NCI-H1417 treated with DMSO at 0.1 percent for 48 hours (cell line): ENCODE measurements around the gene TBC1D22A.

ENCODE experiments used
- DNase-seq: peaks from one replicate; lab custom pipeline; 2025; lab: John Stamatoyannopoulos, UW

The TBC1D22A gene

DNA sequence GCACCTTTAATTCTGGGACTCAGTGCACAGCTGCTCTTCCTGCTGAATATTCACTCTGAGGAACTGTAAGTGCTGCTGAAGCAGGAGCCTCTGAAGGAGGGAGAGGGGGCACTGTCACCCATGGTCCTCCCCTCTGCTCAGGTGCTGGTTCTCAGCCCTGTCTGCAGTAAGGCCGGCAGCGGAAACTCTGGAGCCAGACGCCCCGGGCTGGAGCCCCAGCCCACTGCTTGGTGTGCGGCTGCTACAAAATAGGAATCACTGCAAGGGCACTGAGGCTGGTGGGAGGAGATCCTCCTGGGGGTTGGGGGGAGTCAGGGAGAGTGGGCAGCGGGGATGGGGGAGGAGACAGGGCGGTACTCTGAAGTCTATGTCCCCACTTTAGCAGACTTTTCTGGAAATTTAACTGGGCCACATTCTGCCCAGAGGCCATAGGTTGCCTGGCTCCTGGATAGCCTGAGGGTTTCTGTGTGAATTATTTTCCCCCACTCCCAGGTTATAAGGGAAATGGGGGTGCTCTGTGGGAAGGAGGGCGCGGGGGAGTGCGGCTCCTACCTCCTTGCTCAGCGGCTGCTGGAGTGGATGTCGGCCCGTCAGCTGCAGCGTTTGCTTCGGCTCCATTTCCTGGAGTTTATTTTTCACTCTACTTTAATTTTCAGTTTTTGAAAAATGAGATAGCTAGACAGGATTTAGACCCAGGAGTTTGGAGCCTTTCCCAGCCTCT, 33.6 kb downstream of the TBC1D22A start:
- no peak for DNase-seq

DNA sequence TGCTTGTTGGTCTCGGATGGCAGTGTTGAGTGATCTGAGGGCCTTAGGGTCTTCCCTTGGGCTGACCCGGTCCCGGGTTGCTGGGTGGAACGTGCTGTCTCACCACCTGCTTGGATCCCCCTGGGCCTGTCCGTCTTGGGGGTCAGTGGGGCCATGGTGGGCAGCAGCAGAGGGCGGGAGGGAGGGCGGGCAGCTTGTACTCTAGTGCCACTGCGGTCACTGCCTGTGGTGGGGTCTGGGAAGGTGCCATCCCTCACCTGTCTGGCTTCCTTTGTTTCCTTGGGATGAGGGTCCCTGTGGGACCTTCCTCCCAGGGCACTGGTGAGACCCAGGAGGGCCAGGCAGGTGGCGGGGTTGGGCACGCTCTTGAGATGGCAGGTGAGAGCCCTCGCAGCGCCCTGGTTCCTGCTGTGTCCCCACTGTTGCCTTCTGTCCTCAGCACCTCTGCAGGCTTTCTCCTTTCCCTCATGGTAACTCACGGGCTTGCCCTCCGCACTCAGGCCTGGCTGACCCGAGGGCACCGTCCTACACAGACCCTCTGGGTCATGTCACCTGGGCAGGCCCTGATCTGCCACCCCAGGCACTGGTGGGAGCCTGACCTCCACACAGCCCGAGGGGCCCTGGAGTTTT, 34.2 kb downstream of the TBC1D22A start:
- no peak for DNase-seq

DNA sequence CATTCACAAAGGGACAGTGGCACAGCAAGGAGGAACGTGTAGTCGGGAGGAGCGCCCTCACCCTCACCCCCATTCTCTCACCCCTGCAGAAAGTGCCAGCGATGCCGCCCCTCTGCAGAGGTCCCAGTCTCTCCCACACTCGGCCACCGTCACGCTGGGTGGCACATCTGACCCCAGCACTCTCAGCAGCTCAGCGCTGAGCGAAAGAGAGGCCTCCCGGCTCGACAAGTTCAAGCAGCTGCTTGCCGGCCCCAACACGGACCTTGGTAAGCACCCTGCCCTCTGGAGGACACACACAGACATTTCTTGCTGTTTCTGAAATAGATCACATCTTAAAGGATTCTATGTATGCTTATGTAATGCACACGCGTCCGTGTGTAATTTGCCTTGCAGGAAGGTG, 34.9 kb downstream of the TBC1D22A start:
- no peak for DNase-seq

DNA sequence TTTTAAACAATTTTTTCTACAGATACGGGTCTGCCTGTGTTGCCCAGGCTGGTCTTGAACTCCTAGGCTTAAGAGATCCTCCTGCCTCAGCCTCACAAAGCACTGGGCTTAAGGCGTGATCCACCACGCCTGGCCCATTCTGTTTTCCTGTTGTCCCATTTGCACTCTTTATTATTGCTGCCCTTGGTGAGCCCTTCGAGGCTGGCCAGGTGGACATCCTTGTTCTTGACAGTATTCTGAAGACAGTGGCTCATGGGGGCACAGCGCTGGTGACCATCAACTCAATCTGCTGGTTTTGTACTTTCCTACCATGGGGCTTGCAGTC, 35.6 kb downstream of the TBC1D22A start:
- no peak for DNase-seq

DNA sequence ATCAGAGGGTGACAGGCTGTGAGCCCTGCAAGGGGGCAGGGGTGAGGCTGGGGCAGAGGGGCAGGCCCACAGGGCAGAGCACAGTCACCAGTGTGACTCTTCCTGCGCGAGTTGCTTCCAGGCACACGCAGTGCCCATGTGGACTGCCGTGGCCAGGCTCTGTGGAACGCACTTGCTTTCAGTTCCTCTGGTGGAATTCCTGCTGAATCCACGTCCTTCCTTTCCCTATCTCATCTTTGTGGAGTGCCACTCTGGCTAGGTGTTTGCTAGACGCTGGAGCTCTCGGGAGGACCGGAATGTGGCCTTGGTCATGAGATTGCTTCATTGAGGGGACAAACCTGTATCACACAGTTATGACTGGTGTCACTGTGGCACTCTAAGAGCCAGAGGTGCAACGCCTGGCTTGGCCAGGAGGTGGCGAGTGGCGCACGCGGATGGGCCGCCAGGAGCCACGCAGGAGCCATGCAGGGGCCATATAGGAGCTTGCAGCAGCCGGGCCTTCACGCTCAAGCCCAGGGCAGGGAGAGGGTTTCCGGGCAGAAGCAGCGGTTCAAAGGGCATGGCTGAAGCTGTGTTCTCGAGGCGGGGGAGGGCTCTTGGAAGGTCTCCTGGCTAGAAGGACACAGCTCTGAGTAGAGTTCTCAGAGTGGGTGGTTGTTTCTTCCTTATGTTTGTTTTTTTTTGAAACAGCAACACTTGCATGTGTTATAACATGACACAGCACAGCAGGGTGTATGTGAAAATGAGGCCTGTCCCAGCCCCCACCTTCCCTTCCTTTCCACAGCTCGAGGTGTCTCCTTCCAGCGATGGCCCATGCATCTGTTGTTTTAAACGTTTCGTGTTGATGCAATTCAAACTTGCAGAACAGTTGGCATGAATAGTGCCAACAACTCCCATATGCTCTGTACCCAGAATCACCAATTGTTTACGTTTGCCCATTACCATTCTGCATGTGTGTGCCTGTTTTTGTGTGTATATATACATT, 36.2 kb downstream of the TBC1D22A start:
- DNase-seq, result no peak

DNA sequence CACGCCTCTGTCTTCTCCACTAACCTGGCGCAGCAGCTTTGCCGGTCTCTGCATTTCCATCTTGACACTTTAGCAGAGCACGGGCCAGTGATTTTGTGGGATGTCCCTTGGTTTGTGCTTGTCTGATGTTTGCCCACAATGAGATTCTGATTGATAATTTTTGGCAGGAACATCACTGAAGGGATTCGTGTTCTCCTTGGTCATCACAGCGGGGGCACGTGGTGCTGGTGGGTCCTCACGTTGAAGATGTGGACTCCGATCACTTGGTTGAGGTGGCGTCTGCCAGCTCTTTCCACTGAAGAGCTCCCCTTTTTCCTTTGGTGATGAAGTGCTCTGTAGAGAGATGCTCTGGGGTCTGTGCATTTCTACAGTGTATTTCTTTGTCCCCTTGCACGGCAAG, 37.2 kb downstream of the TBC1D22A start:
- no peak for DNase-seq

DNA sequence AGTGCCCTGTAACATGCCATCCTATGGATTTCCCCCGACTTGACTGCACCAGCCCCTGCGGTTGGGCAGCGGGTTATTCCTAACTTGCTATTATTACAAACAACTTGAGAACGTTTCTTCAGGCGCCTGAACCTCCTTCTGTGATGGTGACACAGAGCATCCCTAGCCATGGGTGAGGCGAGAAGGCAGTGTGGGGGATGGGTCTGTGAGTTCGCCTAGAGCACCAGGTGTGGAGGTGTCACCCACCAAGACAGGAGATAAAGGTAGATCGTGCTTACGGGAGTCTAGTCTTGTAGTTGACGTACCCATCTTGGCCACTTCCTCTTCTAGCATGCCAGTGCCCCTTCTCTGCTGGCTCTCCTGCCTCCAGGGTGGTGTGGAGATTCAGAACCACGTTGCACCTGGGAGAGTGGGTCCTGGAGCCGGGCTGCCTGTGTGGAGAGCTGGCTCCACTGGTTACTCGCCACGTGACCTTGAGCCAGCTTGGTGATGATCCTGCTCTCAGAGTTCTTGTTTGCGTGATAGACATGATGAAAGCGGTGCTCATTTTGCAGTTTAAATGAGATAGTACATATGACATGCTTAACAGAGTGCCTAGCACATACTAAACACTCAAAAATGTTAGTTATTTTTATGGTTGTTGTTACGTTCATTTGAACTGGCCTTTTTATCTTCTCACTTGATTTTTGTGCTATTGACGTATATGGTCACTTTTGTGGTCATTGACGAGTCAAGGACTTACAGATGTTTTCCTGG, 37.8 kb downstream of the TBC1D22A start:
- no peak for DNase-seq

DNA sequence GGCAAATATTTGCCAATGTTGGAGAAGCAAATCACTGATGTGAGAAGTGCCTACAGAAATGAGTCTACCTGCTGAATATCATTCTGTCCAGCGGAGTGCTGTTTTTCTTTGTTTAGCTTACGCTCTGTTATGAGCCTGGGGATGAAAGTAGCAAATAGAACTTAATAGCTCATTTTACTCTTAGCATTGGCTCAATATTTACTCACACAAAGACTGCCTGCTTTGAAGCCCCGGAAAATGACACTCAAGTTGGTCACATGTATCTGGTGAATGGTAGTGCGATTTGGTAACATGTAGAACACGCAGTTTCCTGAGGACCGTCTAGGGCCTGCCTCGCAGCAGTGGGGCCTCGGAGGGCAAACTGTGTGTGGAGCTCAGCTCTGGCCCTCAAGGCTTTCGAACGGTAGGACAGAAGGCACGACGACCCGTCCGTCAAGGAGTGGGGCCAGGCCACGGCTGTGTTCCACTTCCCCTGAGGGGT, 38.9 kb downstream of the TBC1D22A start:
- peak; percentile 5 for DNase-seq

DNA sequence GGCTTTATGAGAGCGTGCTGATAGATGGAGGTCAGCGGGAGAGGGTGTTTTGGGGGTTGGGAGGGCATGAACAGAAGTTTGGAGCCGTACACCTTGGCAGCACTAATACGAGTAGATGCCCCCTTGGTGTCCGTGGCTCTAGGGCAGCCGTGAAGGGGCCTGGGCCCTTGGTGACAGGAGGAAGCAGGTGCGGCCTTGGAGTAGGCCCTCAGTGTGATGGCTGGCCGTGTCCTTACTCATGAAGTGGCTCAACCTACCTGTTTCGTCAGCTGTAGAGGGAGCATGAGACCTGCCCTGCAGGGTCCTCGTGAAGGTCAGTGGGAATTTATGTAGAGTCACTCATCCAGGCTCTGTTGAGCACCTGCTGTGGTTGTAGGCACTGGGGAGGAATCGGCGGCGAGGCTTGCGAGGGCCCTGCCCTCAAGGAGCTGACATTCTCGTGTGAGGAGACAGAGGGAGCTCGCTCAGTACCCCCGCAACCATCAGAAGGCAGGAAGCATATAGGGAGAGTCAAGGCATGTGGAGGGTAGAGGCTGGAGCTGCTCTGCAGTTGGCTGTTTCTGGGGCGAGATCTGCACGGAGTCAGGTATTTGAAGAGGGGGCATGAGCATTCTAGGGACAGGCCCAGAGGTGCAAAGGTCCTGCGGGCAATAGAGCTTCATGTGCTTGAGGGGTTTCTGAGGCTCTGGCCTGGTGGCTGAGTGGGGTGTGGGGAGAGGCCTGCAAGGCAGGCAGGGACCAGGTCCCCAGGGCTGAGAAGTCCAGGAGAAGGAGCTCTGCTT, 39.6 kb downstream of the TBC1D22A start:
- no peak for DNase-seq

DNA sequence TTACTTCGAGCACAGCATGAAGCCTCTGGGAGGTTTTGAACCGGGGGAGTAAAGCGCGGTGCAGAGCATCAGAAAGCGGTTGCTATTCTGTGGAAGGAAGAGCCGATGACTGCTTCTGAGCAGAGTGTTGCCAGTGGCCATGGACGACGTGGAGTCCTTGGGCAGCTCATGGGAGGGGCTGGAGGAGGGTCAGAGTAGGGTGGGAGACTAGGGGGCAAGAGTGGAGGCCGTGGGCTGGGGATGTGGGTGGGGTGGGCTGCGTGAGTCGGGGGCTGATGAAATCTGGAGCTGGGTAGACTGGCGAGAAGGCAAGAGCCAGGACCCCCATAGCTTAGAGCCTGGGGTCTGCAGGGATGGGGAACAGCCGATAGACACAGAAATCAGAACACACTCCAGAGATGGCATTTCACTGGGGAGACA, 40.2 kb downstream of the TBC1D22A start:
- no peak for DNase-seq

DNA sequence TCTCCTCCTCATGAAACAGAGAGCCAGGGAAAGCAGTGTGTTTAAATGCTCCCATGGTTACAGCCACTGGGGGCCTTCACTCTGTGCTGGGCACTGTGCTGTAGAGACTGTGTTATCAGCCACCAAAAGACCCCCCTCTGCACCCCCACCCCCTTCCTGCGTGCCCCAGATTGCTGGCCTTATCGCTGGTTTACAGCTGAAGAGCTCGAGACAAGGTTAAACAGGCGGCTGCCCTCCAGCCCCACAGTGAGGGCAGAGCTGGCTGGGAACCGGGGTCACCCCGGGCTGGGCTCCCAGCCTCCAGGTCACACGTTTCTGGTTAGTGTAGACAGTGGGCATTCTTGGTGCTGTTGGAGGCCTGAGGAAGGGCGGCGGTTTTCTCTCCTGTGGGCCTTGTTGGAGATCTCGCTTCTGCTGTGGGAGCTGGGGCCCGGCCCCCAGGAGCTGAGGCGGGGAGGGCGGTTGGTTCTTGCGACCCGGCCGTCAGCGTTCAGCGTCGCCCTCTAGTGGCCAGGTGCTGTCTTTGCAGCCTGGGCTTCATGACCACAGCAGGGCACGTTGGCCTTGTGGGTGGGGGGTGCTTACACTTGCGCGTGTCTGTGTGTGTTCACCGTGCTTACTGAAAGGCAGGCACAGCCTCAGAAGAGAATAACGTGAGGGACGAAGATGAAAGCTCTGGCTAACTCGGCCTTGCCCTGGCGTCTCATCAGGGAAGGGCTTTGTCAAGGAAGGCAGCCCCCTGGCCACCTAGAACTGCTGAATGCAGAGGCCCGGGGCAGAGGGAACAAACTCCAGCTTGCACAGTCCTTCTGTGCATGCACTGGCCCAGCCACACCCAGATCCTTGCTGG, 40.8 kb downstream of the TBC1D22A start:
- no peak for DNase-seq

DNA sequence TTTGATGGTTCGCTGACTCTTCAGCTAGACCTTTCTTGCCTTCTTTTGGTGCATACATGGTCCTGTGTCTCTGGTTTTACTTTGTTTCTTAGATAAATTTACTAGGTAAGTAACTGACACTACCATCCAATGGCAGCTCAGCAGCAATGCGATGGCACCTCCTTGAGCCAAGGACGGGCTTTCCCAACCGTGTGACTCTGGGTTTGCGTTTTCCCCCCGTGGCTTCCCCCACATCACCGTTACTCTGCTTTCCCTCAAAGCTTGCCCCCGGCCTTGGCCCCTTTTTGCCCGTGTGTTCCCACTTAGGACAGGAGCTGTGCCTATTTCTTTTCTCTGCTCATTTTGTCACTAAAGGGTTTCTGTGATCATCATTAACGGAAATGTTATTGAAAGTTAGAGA, 41.5 kb downstream of the TBC1D22A start:
- DNase-seq, result no peak

DNA sequence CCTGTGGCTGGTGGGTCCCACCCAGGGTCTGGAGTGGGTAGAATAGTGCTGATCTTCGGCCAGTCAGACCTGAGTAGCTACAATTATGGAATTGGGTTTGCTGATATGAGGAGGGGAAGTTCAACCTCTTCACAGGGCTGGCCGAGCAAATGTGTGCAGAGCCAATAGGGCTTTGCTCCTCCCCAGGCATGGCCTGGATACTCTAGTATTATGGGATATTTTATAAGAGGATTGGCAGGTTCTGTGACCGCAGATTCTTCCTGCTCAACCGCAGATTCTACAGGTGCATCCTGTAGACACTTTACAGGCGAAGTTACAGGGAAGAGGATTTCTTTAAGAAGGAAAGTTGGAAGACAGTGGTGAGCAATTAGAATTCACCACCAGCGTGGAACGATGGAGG, 44.3 kb downstream of the TBC1D22A start:
- DNase-seq, result no peak

DNA sequence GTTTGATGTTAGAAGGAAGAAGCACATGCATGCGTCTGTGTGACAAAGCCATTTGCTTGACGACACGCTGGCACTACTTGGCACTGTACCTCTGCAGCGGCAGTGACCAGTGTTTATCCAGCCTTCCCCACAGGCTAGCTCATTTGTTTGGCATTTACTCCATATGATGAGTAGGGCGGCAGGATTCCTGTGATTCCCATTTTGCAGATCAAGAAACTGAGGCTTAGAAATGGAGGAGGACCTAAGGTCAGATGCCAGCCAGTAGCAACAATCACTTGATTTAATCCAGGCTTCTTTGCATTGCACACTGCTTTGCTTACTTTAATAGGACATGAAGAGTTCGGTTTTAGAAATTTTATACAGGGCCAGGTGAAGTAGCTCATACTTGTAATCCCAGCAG, 45.0 kb downstream of the TBC1D22A start:
- DNase-seq, result no peak

DNA sequence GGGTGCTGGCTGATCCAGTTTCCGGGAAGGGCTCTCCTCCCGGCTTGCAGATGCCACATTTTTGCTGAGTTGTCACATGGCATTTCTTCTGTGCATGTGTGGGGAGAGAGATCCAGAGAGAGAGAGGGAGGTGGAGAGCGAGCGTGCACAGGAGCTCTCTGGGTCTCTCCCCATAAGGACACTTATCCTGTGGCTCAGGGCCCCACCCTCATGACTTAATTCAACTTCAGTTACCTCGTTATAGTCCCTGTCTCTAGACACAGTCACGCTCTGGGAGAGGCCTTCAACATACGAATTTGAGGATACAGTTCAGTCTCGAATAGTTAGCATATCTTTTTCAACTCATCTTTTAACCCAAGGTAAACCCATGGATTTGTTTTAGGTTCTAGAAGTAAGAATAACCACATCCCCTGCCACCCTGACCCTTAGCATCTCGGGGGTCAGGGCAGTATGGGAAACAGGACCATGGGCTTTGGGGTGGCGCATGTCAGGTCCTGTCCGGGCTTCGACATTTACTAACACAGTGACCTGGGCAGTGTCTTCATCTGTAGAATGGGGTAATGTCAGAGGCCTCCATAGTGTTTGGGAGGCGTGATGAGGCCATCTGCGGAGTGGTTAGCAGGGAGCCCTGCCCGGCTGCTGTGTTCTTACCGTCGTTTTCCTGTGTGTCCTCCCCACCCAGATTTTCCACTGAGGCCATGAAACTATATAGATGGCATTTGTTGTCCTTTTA, 46.9 kb downstream of the TBC1D22A start:
- DNase-seq, result no peak

DNA sequence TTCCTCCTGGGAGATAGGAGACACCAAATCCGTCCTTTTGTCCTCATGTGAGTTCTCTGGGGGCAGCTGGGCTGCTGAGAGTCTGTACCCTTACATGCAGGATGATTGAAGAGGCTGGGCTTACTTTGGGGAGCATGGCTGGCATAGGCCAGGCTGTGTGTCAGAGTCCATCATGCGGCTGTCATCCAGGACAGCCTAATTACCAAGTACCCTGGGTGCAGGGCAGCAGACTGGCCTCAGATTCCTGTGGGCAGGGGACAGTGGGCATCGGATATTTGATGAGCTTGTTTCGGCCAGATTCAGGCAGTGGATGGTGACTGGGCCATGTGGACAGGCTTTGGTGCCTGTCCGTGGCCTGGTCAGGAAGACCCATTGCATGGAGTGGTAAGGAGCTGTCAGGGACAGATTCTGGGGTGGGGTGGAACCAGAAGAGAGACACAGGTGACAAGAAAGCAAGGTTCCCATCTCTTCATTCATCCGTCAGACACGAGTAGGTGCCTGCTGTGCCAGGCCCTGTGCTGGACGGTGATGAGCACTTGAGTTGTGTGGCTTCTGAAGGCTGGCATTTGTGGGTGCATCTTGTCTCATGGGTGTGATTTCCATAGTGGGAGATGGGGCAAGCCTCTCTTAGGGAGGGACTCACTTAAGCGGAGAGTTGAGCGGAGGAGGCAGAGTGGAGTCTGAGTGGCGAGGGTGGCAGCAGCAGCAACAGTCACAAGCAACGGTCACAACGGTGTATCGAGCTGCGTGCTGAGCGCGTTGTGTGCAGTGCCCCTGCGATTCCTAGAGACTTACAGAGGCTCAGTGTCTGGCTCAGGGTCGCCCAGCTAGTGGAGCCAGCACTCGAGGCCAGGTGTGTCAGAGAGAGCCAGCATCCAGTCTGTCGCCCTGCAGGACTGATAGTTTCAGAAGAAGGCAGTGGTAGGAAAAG, 48.7 kb downstream of the TBC1D22A start:
- no peak for DNase-seq

DNA sequence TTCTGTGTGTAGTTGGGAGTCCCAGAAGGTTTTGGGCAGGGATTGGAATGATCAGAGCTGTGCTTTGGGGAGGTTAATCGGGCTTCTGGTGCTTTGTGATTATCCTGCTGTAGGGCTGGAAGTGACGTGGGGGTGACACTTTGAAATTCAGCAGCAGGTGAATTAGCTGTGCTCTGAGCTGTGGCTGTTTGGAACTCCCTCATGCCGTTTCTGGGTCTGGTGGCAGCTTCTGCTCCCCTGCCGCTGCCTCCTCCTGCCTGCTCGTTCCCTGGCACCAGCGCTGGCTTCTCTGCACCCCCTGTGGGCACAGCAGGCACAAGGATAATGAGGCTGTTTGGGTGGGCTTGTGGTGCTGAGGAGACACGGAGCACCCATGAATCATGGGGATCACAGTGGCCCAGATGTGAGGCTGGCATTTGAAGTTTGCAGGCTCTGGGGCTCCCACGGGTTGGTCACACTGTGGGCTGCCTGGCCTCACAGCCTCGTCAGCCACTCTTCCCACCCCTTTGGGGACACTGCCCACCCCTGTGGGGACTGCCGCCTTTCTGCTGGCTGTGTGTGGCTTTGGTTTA, 49.7 kb downstream of the TBC1D22A start:
- no peak for DNase-seq

DNA sequence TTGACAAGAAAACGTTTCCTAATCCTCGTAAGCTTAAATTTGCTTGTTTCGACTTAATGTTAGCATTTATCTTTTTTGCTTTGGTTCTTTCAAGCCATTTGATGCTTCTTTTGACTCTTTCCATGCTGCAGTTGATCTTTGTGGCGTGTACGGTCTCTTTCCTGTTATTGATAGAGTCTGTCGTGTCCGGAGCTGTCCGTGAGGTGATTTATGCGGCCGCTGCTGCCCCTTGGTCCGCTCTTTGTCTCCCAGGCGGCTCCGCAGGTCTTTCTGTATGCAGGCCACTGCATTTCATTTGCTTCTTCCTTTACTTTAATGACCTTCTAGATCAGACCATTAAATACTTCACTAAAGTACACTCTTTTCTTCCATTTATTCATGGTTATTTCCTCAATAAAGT, 50.3 kb downstream of the TBC1D22A start:
- DNase-seq, result no peak
